ENCODE data around the gene KANSL1. TPM values are rescaled to one million over a fixed set of nuclear protein-coding genes. Genes with fewer than 3 reads are reported as not detected.

The KANSL1 gene
- total RNA-seq, 3 donors from 2014 or later, result 80.2 to 107 (median 88.8) TPM

- ATAC-seq (no peak), DNase-seq (no peak)
- Histone ChIP-seq H3K9me3 (no peaks in the 10 kb centered on the region), H3K4me3 (no peak overlapping the region), H3K4me1 (ENCODE audit: low read depth) (no peaks in the 10 kb centered on the region), H3K36me3 (ENCODE audit: low read depth) (no peaks in the 10 kb centered on the region)
- TF ChIP-seq, protein P1, sequence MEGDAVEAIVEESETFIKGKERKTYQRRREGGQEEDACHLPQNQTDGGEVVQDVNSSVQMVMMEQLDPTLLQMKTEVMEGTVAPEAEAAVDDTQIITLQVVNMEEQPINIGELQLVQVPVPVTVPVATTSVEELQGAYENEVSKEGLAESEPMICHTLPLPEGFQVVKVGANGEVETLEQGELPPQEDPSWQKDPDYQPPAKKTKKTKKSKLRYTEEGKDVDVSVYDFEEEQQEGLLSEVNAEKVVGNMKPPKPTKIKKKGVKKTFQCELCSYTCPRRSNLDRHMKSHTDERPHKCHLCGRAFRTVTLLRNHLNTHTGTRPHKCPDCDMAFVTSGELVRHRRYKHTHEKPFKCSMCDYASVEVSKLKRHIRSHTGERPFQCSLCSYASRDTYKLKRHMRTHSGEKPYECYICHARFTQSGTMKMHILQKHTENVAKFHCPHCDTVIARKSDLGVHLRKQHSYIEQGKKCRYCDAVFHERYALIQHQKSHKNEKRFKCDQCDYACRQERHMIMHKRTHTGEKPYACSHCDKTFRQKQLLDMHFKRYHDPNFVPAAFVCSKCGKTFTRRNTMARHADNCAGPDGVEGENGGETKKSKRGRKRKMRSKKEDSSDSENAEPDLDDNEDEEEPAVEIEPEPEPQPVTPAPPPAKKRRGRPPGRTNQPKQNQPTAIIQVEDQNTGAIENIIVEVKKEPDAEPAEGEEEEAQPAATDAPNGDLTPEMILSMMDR (IDR thresholded peaks at IDR 0.05), result no peak
- intact Hi-C loops (cut with DNase I, micrococcal nuclease), result no loop called here
Observed at GRCh38 chr17:46085522-46085921, 107.7 kb downstream of the KANSL1 start.

GRCh38 chr17:46082257-46082656, 111.0 kb downstream of the KANSL1 start:
- Histone ChIP-seq H3K4me1 (ENCODE audit: low read depth) (no peaks in the 10 kb centered on the region), H3K9me3 (no peaks in the 10 kb centered on the region), H3K4me3 (no peak overlapping the region), H3K36me3 (ENCODE audit: low read depth) (no peaks in the 10 kb centered on the region)
- ATAC-seq, result no peak
- intact Hi-C loops (cut with DNase I, micrococcal nuclease), result no loop called here
- DNase-seq, result no peak
- TF ChIP-seq, protein P1 (IDR thresholded peaks at IDR 0.05), result no peak

DNA sequence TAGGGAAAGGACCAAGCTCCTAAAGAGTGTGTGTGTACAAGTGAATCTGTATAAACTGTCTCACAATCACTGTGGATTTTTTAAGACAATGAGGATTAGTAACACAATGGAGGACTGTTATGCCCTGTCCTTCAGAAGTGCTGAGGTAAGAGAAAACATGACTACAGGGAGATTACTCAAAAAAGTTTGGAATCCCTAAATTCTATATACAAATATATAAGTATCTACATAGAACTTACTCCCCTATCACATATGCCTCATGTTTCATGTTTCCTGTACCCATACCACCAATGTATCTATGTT, 112.3 kb downstream of the KANSL1 start:
- intact Hi-C loops (cut with DNase I, micrococcal nuclease), result no loop called here

DNA sequence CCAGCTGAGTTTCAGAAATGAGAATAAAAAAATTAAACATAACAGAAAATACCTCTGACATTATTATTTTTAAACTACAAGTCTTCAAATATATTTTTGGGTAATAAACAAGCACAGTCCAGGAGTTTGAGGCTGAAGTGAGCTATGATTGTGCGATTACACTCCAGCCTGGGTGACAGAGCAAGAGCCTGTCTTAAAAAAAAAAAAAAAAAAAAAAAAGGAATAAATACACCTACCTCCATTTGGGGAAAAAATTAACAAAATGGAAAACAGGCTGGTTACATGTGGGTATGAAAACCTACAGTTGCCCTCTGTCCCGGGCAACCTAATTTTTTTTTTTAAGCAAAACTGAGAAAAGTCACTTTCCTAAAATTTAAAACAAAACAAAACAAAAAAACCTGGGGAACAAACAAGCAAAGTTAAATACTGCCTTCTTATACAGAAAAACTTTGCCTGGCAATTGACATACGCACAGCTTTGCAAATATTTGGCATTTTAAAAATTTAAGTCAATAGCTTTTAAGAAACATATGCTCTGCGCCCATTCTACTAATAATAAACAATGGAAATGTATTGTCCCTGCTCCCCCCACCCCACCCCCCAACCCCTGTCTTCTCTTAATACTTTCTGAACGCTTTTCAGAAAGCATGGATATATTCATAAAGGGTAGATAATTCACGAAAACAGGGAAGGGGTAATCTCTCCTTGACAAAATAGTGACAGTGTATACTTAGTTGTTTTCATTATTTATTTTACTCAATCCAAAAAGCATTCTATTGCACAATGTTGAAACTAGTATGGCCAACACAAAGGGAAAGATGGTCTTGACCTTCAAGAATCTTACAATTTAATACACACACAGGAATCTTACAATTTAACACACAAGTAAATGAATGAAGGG, 112.9 kb downstream of the KANSL1 start:
- no peak for DNase-seq
- Histone ChIP-seq H3K4me1 (ENCODE audit: low read depth) (no peaks in the 10 kb centered on the region), H3K4me3 (no peak overlapping the region), H3K9me3 (no peaks in the 10 kb centered on the region), H3K36me3 (ENCODE audit: low read depth) (no peaks in the 10 kb centered on the region)
- intact Hi-C loops (cut with DNase I, micrococcal nuclease), result no loop called here
- TF ChIP-seq, protein P1 (IDR thresholded peaks at IDR 0.05), result no peak
- no peak for ATAC-seq

More for the DNA sequence above, 112.3 kb downstream of the KANSL1 start:
- no peaks in the 10 kb centered on the region for H3K36me3 ChIP-seq (ENCODE audit: low read depth)
- no peak for DNase-seq
- H3K4me1 ChIP-seq (ENCODE audit: low read depth), result no peaks in the 10 kb centered on the region
- no peak overlapping the region for H3K4me3 ChIP-seq
- TF ChIP-seq, protein P1 (IDR thresholded peaks at IDR 0.05), result no peak
- no peak for ATAC-seq
- H3K9me3 ChIP-seq, result no peaks in the 10 kb centered on the region

DNA sequence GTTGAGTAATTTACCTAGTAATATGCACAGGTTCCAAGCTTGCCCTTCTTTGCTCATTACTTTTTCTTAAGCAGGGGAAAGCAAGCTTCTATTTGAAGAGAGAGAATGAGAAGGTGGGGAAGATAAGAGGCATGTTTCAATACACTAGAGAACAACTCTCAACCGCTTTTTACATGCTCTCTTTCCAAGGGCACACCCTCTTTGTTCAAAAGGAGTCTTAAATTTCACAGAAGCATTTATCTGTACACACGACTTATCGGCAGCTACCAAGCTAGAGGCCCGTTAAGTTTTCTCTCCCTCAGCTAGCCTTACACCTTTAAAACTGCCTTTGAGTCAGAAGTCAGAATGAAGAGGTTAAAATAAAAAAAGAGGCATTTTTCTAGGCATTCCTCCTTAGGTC, 114.6 kb downstream of the KANSL1 start:
- Histone ChIP-seq H3K4me3 (no peak overlapping the region), H3K9me3 (no peaks in the 10 kb centered on the region), H3K36me3 (ENCODE audit: low read depth) (no peaks in the 10 kb centered on the region), H3K4me1 (ENCODE audit: low read depth) (no peaks in the 10 kb centered on the region)
- DNase-seq, result no peak
- no peak for ATAC-seq
- intact Hi-C loops (cut with DNase I, micrococcal nuclease), result no loop called here
- TF ChIP-seq, protein P1 (IDR thresholded peaks at IDR 0.05), result no peak
